ENCODE results near the gene VMAC. TPM values are rescaled to one million over a fixed set of nuclear protein-coding genes. Genes with fewer than 3 reads are reported as not detected.

Gene VMAC
- total and polyA plus RNA-seq, 2 donors (not counting 1 experiment from before 2014, with no cell fraction given) = 27.1 to 27.2 TPM

GRCh38 chr19:5953030-5953589 is 48.4 kb downstream of the VMAC start:
- no peak for ATAC-seq (ENCODE audit: low read depth)
- no peak overlapping the region for H3K9ac ChIP-seq (ENCODE audit: low read length)
- H3K9me3 ChIP-seq (ENCODE audit: control extremely low read depth in 1 of 3, control insufficient read depth in 2 of 3, insufficient read depth in 1 of 3, low read length in 2 of 3) = no peaks in the 10 kb centered on the region
- no peak for TF ChIP-seq CTCF (IDR thresholded peaks at IDR 0.05)
- TF ChIP-seq EZH2 (IDR thresholded peaks at IDR 0.05; ENCODE audit: borderline replicate concordance, insufficient read depth, low read depth, low read length, poor library complexity, severe bottlenecking) = no peak
- no peaks in the 10 kb centered on the region for H3K27me3 ChIP-seq (replicated peaks in 1 of 4; ENCODE audit: control extremely low read depth in 1 of 4, control insufficient read depth in 3 of 4, insufficient read depth in 4 of 4, low read length in 3 of 4)
- H3K27ac ChIP-seq (ENCODE audit: low read length in 2 of 2) = peak overlapping the region in 1 of 2 donors; percentile 21
- Mint-ChIP-seq H3K4me3 (peak overlapping the region; percentile 34), H3K27ac (peak overlapping the region; percentile 37), H3K27me3 (no peaks in the 10 kb centered on the region), H3K4me1 (peaks cover 89% of the 10 kb centered on the region), H3K9me3 (ENCODE audit: insufficient read depth) (no peaks in the 10 kb centered on the region)
- ChIA-PET CTCF (interaction anchor here (0.7 to 4.3 kb wide), 2 partner anchors 13 to 15 kb away, joined by 4 to 22 read pairs; no protein-coding TSS in a partner anchor), POLR2A (no interaction called here)
- peak overlapping the region; percentile 48 for H3K4me2 ChIP-seq (replicated peaks; ENCODE audit: low read depth, low read length, poor library complexity, severe bottlenecking)
- no peak overlapping the region for H3K4me3 ChIP-seq (ENCODE audit: control extremely low read depth in 1 of 5, extremely low read depth in 1 of 5, insufficient read depth in 1 of 5, low read depth in 2 of 5, low read length in 4 of 5)
- H3K4me1 ChIP-seq (ENCODE audit: control insufficient read depth in 2 of 2, insufficient read depth in 2 of 2, low read length in 2 of 2) = peaks cover 33 to 43% of the 10 kb centered on the region in 2 donors
- H3K79me2 ChIP-seq (ENCODE audit: control insufficient read depth, insufficient read depth, low read length) = peaks cover 98% of the 10 kb centered on the region
- 49% methylated on average over 4 of the region's 5 CpGs for WGBS (ENCODE audit: insufficient coverage)
- H4K20me1 ChIP-seq (ENCODE audit: control insufficient read depth, insufficient read depth, low read length, poor library complexity, severe bottlenecking) = peaks cover 98% of the 10 kb centered on the region
- no peak for DNase-seq
- intact Hi-C loops (cut with micrococcal nuclease) = no loop called here
- peaks cover 0 to 16% of the 10 kb centered on the region in 2 experiments for H3K36me3 ChIP-seq (replicated peaks in 1 of 2; ENCODE audit: control extremely low read depth in 1 of 2, control insufficient read depth in 1 of 2, extremely low read depth in 1 of 2, insufficient read depth in 2 of 2, low read length in 1 of 2)
- no peak overlapping the region for H2AFZ ChIP-seq (ENCODE audit: insufficient read depth, low read depth, low read length, poor library complexity, severe bottlenecking)

DNA sequence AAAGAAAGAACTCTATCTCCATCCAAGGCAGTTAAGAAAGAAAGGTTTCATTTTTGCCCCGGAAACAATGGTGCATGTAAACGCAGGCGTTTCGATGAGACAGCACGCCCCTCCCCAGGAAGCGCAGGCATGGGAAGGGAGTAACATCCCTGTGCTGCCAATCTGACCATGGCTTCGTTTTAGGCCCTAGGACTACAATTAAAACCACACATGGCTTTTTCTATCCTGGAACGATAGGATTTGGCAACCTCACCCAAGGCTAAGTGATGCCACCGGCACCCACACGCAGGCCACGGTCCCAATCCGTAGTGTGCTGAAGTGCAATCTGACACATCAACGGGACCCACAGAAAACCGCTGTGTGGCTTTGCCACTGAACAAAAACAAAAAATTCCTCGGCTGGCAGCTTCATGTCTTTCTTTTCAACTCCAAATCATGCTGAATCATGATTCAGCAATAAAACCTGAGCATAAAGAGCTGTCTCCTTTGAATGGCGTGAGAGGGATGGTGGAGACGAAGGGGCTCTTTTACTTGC is 49.1 kb downstream of the VMAC start:
- Histone ChIP-seq H3K4me2 (replicated peaks; ENCODE audit: low read depth, low read length, poor library complexity, severe bottlenecking) (peak overlapping the region; percentile 48), H3K9ac (ENCODE audit: low read length) (no peak overlapping the region), H2AFZ (ENCODE audit: insufficient read depth, low read depth, low read length, poor library complexity, severe bottlenecking) (no peak overlapping the region), H3K4me3 (ENCODE audit: control extremely low read depth in 1 of 5, extremely low read depth in 1 of 5, insufficient read depth in 1 of 5, low read depth in 2 of 5, low read length in 4 of 5) (no peak overlapping the region), H3K4me1 (ENCODE audit: control insufficient read depth in 2 of 2, insufficient read depth in 2 of 2, low read length in 2 of 2) (peaks cover 33 to 43% of the 10 kb centered on the region in 2 donors), H3K27ac (ENCODE audit: low read length in 2 of 2) (peak overlapping the region in 1 of 2 donors; percentile 21), H3K36me3 (replicated peaks in 1 of 2; ENCODE audit: control extremely low read depth in 1 of 2, control insufficient read depth in 1 of 2, extremely low read depth in 1 of 2, insufficient read depth in 2 of 2, low read length in 1 of 2) (peaks cover 0 to 17% of the 10 kb centered on the region in 2 experiments), H4K20me1 (ENCODE audit: control insufficient read depth, insufficient read depth, low read length, poor library complexity, severe bottlenecking) (peaks cover 99% of the 10 kb centered on the region), H3K79me2 (ENCODE audit: control insufficient read depth, insufficient read depth, low read length) (peaks cover 98% of the 10 kb centered on the region), H3K9me3 (ENCODE audit: control extremely low read depth in 1 of 3, control insufficient read depth in 2 of 3, insufficient read depth in 1 of 3, low read length in 2 of 3) (no peaks in the 10 kb centered on the region), H3K27me3 (replicated peaks in 1 of 4; ENCODE audit: control extremely low read depth in 1 of 4, control insufficient read depth in 3 of 4, insufficient read depth in 4 of 4, low read length in 3 of 4) (no peaks in the 10 kb centered on the region)
- no peak for ATAC-seq (ENCODE audit: low read depth)
- Mint-ChIP-seq H3K4me1 (peaks cover 85% of the 10 kb centered on the region), H3K9me3 (ENCODE audit: insufficient read depth) (no peaks in the 10 kb centered on the region), H3K27me3 (no peaks in the 10 kb centered on the region), H3K4me3 (no peak overlapping the region), H3K27ac (no peak overlapping the region)
- 43% methylated on average over 15 of the region's 17 CpGs for WGBS (ENCODE audit: insufficient coverage)
- ChIA-PET CTCF (interaction anchor here (4.3 kb wide), 1 partner anchor 14 kb away, joined by 22 read pairs; no protein-coding TSS in a partner anchor), POLR2A (no interaction called here)
- no peak for TF ChIP-seq CTCF (IDR thresholded peaks at IDR 0.05)
- TF ChIP-seq EZH2 (IDR thresholded peaks at IDR 0.05; ENCODE audit: borderline replicate concordance, insufficient read depth, low read depth, low read length, poor library complexity, severe bottlenecking) = no peak
- intact Hi-C loops (cut with micrococcal nuclease) = no loop called here
- no peak for DNase-seq

Data from B cell (primary cell).